Activated CD8-positive, alpha-beta memory T cell treated with anti-CD3 and anti-CD28 coated beads, Interleukin-2, amount 50 U/mL, for 4 hours (primary cell): ENCODE results near the gene ZNF143.
"Not testable (repeated sequence)": the region's sequence is repeated elsewhere in the genome, so short reads cannot be mapped to it uniquely, and the experiment has no call there.

ENCODE experiments used
- DNase-seq: peaks from one replicate; pipeline ENCODE4 v3.0.0-alpha.2; 2020

ZNF143 gene

GRCh38 chr11:9498457-9499078 lies 37.8 kb downstream of the ZNF143 start:
- no peak for DNase-seq

DNA sequence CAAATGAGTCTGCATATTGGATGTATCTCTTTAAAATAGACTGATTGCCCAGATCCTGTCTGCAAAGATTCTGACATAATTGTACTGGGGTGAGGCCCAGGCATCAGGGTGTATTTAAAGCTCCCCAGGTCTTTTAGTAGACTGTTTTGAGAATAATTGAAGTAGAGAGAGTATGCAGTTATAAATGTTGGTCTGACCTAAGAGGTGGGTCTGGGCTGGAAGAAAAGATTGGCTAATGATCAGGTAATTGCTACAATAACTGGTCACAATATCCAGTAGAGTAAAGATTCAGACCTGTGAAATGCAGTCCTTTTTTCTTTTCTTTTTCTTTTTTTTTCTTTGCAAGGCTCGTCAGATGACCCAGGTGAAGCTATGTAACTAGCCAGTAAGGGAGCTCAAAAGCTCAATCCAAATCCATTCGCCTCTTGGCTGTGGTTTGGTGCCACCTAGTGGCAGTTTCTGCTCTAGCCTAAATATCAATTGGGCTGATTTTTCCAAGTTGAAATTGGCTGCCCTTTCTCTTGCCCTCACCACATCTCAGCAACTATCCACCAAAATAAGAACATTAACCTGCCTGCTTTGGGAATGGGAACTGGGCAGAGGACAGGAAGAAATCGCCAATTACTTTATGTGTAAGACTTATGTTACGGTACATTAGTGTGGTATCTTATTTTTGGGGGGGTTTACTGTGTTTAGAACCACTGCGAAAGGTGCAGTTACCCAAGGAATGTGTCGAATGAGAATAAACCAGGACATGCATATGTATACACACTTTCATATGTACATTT lies 45.9 kb downstream of the ZNF143 start:
- DNase-seq: peak; percentile 76

GRCh38 chr11:9507277-9507580 lies 46.4 kb downstream of the ZNF143 start:
- no peak for DNase-seq

DNA sequence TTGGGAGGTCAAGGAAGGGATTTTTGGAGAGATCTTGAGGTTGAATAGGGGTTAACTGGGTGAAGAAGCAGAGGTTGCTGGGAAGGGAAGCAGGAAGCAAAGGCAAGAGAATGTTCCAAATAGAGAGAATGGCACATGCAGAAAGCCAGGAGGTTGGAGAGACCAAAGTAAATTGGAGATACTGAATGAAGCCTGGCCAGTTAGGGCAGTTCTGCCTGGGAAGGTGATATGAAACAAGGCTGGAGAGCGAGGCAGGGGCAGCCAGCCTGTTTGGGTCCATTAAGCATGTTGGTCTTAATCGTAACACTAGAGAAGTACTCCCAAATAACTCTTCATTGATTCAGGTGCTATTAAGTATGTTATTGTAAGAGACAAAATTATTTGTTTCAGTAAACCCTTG lies 48.2 kb downstream of the ZNF143 start:
- no peak for DNase-seq

GRCh38 chr11:9512370-9513019 lies 51.7 kb downstream of the ZNF143 start:
- no peak for DNase-seq

DNA sequence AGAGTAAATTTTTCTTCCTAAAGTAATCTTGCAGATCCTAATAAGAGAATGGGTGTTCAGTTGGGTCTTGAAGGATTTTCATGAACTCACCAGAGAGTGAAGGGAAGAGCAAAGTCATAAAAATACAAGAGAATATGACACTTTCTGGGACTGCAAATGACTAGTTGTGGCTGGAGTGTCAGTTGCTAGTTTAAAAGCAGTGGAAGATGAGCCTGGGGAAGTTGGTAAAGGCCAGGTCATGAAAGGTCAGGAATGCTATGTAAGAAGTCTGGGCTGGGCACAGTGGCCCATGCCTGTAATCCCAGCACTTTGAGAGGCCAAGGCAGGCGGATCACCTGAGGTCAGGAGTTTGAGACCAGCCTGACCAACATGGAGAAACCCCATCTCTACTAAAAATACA lies 53.8 kb downstream of the ZNF143 start:
- not testable (repeated sequence) for DNase-seq

DNA sequence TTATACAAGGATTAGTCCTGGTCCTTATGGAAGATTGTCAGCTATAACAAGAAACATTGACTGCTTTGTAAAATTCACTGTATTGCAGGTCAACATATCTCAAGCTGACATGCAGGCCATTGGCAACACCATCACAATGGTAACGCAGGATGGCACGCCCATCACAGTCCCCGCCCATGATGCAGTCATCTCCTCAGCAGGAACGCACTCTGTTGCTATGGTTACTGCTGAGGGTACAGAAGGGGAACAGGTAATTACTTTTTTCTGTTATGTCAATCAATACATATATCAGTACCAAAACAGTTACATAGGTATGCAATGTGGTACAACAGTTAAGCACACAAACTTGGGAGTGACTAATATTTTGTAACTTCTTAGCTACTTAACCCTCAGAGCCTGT lies 55.3 kb downstream of the ZNF143 start:
- no peak for DNase-seq

DNA sequence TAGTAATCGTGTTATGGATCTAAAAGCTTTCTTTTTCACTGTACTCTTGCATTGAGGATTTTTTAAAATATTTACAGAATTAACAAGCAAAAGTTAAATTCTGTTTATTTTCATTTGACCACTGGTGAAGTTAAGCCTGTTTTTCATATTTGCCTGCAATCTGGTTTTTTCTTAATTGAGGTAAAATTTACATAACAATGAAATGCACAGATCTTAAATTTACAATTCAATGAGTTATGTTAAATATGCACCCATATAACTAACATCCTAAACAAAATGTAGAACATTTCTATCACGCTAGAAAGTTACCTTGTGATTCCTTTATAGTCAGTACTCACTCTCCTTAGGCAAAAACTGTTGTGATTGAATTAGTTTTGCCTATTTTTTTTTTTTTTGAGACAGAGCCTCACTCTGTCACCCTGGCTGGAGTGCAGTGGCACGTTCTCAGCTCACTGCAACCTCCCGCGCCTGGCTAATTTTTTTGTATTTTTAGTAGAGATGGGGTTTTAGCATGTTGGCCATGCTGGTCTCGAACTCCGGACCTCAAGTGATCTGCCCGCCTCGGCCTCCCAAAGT lies 58.1 kb downstream of the ZNF143 start:
- no peak for DNase-seq

DNA sequence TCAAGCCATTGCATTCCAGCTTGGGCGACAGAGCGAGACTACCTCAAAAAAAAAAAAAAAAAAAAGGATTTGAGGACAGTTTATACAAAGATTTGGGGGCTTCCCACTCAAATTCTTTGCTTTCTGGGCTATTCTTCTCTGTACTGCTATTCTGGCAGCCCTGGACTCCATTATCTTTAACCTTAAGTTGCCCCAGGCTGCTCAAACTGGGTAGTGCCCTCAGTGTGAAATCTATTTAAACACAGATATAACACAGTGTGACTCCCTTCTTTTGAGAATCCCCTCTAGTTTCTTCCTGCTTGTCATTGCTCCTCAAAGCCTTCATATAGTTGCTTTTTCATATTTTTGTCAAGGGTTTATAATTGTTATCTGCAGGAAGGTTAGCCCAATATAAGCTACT lies 63.2 kb downstream of the ZNF143 start:
- no peak for DNase-seq

DNA sequence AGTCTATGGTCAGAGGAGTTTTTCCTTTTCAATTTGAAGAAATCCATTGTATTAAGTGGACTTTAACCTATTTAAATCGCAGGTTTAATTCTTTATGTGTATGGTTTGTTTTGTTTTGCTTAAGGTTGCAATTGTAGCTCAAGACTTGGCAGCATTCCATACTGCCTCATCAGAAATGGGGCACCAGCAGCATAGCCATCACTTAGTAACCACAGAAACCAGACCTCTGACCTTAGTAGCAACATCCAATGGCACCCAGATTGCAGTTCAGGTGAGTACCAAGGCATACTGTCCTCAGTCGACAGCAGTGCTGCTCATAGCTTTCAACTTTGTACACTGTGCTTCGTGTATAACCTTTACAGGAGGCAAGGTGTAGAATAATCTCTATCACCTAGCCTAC lies 64.3 kb downstream of the ZNF143 start:
- DNase-seq: no peak

GRCh38 chr11:9527481-9528135 lies 66.8 kb downstream of the ZNF143 start:
- no peak for DNase-seq

DNA sequence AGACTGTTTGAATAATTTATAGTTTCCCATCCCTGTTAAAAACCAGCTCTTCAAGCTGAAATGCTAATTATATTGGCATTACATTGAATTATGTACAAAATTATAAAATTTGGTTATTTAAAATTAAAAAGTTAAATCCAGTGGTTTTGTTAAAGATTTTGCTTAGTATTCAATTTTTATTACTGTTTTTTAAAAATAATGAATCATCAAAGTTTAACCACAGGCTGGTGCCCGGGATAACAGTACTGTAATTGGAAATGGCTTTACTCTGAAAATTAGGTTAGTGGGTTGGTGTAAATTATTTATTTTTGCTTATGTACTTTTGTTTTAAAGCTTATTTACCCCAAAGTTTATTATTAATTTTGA lies 67.3 kb downstream of the ZNF143 start:
- DNase-seq: no peak

DNA sequence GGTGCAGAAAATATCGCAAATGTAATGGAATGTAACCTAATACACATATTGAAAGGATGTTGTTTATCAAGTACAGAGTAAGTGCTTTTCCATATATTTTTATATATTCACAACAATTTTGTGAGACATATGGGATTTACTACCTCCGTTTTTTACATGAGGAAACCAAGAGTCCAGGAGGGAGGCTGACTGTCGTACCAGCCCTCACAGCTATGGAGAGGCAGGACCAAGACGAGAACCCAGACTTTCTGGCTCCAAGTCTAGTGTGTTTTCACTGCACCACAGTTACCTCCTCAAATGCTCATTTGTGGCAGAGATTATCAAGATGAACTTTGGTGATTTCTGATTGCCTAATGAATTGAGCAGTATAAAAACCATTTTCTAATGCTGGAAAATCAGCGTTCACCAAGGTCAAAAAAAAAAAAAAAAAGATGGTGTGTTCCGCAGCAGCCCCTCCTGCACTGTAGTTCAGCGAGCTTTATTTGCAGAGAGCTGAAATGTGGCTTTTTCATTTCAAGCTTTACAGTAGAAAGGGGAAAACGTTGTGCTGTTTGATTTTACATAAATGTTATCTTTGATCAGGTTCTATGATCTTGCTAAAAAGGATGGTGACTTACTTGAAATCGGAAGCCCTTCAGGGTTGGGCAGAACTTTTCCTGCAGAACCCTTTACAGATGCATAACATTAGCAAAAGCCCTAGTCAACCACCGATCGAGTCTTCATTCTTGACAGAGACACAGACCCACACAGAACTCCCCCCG lies 67.9 kb downstream of the ZNF143 start:
- DNase-seq: no peak

GRCh38 chr11:9529334-9529650 lies 68.5 kb downstream of the ZNF143 start:
- DNase-seq: no peak

GRCh38 chr11:9530020-9530621 lies 69.3 kb downstream of the ZNF143 start:
- DNase-seq: no peak

DNA sequence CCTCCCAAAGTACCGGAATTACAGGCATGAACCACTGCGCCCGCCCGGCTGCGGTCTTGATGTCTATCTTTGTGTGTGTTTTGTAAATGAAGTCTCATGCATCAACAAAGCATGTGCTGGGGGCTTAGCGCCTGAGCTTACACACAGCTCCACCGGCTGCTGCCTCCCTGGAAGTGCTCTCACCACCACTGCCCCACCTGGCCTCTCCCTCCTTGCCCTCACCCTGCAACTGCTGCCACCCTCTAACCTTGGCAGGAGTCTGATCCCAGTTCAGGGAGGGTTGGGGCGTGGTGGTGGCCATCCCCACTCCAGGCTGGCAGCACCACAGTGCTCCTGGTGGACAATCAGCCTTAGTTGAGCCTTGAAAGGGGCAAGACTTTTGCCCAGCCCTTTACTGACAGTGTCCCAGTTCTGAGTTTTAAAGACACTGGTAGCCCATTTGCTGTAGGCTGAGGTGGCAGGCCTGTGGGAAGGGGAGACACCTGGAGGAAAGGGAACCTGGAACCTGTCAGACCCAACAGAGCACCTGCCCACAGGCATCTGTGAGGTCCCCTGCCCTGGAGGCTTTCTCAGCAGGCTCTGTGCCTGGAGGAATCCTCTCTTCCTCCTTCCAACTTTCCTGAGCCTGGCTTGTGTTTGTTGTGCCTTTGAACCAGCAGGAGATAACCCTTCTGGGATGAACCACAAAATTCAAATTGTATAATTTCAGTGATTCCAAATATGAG lies 70.3 kb downstream of the ZNF143 start:
- no peak for DNase-seq

- no peak for DNase-seq
Observed at GRCh38 chr11:9533058-9533457, 72.2 kb downstream of the ZNF143 start.

DNA sequence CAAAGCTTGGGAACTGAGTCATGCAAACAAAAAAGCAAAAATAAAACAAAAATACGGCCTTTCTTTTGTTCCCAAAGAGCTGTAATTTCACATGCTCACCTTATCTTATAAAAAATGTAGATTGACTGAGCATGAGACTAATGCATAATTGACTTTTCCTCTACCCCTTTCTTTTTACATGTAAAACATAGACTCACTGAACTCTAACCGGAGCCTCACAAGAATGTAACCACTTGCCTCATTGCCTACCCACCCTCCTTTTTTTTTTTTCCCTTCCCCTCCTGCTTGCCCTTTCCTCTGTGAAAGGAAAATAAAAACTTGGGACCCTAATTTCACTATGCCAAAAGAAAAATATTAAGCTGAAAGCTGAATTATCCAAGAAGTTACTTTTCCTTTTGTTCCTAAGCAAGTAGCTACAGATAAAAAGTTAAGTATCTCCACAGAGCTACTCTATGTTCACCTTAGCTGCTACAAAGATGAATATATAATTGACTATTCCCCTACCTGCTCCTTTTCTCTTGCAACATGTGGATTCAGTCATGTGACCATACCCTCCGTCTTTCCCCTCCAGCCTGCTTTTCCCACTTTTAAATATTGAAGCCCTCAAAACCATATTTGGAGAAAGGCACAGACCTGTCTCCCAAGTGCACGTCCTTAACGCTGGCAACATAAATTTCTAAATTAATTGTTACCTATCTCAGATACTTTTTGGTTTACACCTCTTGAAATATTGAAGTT lies 73.1 kb downstream of the ZNF143 start:
- DNase-seq: no peak

DNA sequence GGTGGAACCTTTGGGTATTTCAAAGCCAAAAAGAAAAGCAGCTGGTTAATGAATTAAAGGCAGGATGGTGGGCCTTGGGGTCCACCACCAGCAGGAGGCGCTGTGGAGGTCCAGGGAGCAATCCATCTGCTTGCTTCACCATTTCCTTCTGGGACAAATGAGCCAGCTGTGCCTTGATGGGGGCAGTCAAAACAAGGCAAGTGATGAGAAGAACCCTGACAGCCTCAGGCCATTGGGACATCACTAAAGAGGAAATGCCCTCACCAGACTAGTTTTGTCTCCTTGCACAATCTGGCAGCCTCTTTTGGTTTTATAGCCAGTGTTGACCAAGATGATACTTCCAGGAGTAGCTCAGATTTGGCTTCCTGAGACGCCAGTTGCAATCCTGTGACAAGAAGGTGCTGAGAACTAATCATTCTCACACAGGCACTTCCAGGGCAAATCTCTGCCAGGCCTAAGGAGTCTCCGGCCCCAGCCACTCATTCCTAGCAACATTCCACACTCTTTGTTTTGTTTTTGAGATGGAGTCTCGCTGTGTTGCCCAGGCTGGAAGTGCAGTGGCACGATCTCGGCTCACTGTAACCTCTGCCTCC lies 74.5 kb downstream of the ZNF143 start:
- DNase-seq: peak; percentile 83

DNA sequence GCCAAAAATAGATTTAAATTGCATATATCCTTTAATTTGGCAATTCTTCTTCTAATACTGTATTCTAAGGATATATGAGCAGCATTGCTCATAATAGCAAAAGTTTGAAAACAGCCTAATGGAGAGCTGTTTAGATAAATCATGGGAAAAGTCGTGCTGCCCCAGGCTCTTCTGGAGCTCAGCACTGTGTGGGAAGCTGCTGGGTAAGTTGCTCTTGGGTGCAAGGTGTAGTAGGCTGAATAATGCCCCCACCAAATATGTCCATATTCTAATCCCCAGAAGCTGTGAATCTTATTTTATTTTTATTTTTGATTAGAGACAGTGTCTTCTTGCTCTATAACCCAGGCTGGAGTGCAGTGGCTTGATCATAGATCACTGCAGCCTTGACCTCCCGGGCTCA lies 77.7 kb downstream of the ZNF143 start:
- no peak for DNase-seq

GRCh38 chr11:9549216-9549615 lies 88.4 kb downstream of the ZNF143 start:
- not testable (repeated sequence) for DNase-seq
